KMS-11 (cell line): ENCODE measurements around the gene CATSPERE.

ENCODE experiments used
- H2AFZ ChIP-seq: fragments of 200-600 bp; sonication (generic); 2 replicates; pipeline ENCODE4 v1.6.1; 2016; ENCODE audit warnings: antibody characterized with exemption, mixed run types, low read depth
- H3K27ac ChIP-seq: fragments of 200-600 bp; sonication (generic); 2 replicates; pipeline ENCODE4 v1.6.1; 2016; ENCODE audit warnings: mild to moderate bottlenecking, mixed run types
- H3K27me3 ChIP-seq: fragments of 200-600 bp; sonication (generic); 2 replicates; pipeline ENCODE4 v1.6.1; 2017; ENCODE audit warnings: mild to moderate bottlenecking, low read depth, mixed run types, moderate library complexity; ENCODE audit not compliant: insufficient read depth
- H3K36me3 ChIP-seq: fragments of 200-600 bp; sonication (generic); 2 replicates; pipeline ENCODE4 v1.6.1; 2017; ENCODE audit warnings: mild to moderate bottlenecking, mixed run types; ENCODE audit not compliant: insufficient read depth
- H3K4me1 ChIP-seq: fragments of 200-600 bp; sonication (generic); 2 replicates; pipeline ENCODE4 v1.6.1; 2016; ENCODE audit warnings: mild to moderate bottlenecking, low read depth, mixed run types; ENCODE audit not compliant: poor library complexity, severe bottlenecking
- H3K4me2 ChIP-seq: fragments of 200-600 bp; sonication (generic); 2 replicates; pipeline ENCODE4 v1.7.0; 2016; ENCODE audit warnings: mild to moderate bottlenecking, mixed run types
- H3K4me3 ChIP-seq: fragments of 200-600 bp; sonication (generic); IDR thresholded peaks from 2 replicates; pipeline ENCODE4 v1.6.1; 2017; ENCODE audit warnings: low read depth, low read length, mixed read lengths; ENCODE audit not compliant: insufficient read depth
- H3K79me2 ChIP-seq: fragments of 200-600 bp; sonication (generic); 2 replicates; pipeline ENCODE4 v1.6.1; 2016; ENCODE audit warnings: low read depth, mixed run types; ENCODE audit not compliant: insufficient read depth
- H3K9ac ChIP-seq: fragments of 200-600 bp; sonication (generic); 2 replicates; pipeline ENCODE4 v1.6.1; 2016; ENCODE audit warnings: mild to moderate bottlenecking, mixed run types
- H4K20me1 ChIP-seq: fragments of 200-600 bp; sonication (generic); 2 replicates; pipeline ENCODE4 v1.6.1; 2016; ENCODE audit warnings: mild to moderate bottlenecking, mixed run types; ENCODE audit not compliant: insufficient read depth
- CTCF ChIP-seq: fragments of 200-600 bp; sonication (generic); conservative IDR thresholded peaks from 2 replicates; pipeline ENCODE4 v1.6.1; 2017; ENCODE audit warnings: low read depth, mild to moderate bottlenecking, antibody characterized with exemption, low read length, moderate library complexity, mixed read lengths

CATSPERE gene

GRCh38 chr1:244454412-244454811, 6.7 kb upstream of the CATSPERE start:
- Histone ChIP-seq H3K79me2 (peaks cover 21% of the 10 kb centered on the region), H3K9ac (no peak overlapping the region), H3K27ac (no peak overlapping the region), H4K20me1 (0 out of 2 replicates have a peak, but pooled peaks cover 4% of the 10 kb centered on the region), H3K4me2 (no peak overlapping the region), H3K36me3 (no peaks in the 10 kb centered on the region; the same call in 1 of the 2 replicates), H3K4me3 (no peak overlapping the region), H3K4me1 (peaks cover 17% of the 10 kb centered on the region), H3K27me3 (no peaks in the 10 kb centered on the region), H2AFZ (no peak overlapping the region)
- no peak for TF ChIP-seq CTCF

- TF ChIP-seq CTCF, result no peak
- H3K4me3 ChIP-seq, result no peak overlapping the region
- H3K9ac ChIP-seq, result no peak overlapping the region
- no peaks in the 10 kb centered on the region for H4K20me1 ChIP-seq
- H3K27ac ChIP-seq, result no peak overlapping the region
- no peaks in the 10 kb centered on the region for H3K27me3 ChIP-seq
- no peaks in the 10 kb centered on the region; the same call in 1 of the 2 replicates for H3K36me3 ChIP-seq
- no peaks in the 10 kb centered on the region; the same call in 1 of the 2 replicates for H3K79me2 ChIP-seq
- no peak overlapping the region for H2AFZ ChIP-seq
- H3K4me2 ChIP-seq, result no peak overlapping the region
- H3K4me1 ChIP-seq, result peaks cover 21% of the 10 kb centered on the region
These were observed 4.5 kb upstream of the CATSPERE start for GRCh38 chr1:244456586-244456985.

- no peak for TF ChIP-seq CTCF
- H3K36me3 ChIP-seq, result no peaks in the 10 kb centered on the region; the same call in 1 of the 2 replicates
These were observed 2.3 kb upstream of the CATSPERE start for GRCh38 chr1:244458781-244459180.

GRCh38 chr1:244460197-244460596, 876 bp upstream of the CATSPERE start:
- Histone ChIP-seq H2AFZ (peak overlapping the region; percentile 67), H3K36me3 (no peaks in the 10 kb centered on the region; the same call in 1 of the 2 replicates), H3K4me3 (no peak overlapping the region), H4K20me1 (no peaks in the 10 kb centered on the region), H3K27ac (0 out of 2 replicates have a peak overlapping the region, but pooled peaks have one; percentile 56), H3K4me1 (peaks cover 14% of the 10 kb centered on the region), H3K4me2 (no peak overlapping the region; the same call in 1 of the 2 replicates), H3K27me3 (no peaks in the 10 kb centered on the region), H3K9ac (no peak overlapping the region), H3K79me2 (no peaks in the 10 kb centered on the region)
- TF ChIP-seq CTCF, result no peak

More at GRCh38 chr1:244458781-244459180, 2.3 kb upstream of the CATSPERE start:
- no peak overlapping the region for H3K9ac ChIP-seq
- no peaks in the 10 kb centered on the region for H3K79me2 ChIP-seq
- no peak overlapping the region for H3K4me3 ChIP-seq
- no peaks in the 10 kb centered on the region for H4K20me1 ChIP-seq
- H3K4me1 ChIP-seq, result peaks cover 14% of the 10 kb centered on the region
- H3K4me2 ChIP-seq, result no peak overlapping the region
- H2AFZ ChIP-seq, result no peak overlapping the region
- no peak overlapping the region for H3K27ac ChIP-seq
- H3K27me3 ChIP-seq, result no peaks in the 10 kb centered on the region
